Vagina (tissue), 2 donors: ENCODE results near the gene ADAMTS6.

Experiments
- CTCF ChIP-seq, 3 experiments: fragments of 450-650 bp in 2 of 3; fragments of 200-600 bp in 1 of 3; sonication (generic) in 1 of 3; IDR thresholded peaks; one replicate each; pipeline ENCODE4 v1.5.1; 2017 to 2019; ENCODE audit warnings: antibody characterized with exemption in 3 of 3, mild to moderate bottlenecking in 2 of 3, moderate library complexity in 2 of 3
- POLR2A ChIP-seq, 2 donors: fragments of 450-650 bp; IDR thresholded peaks; one replicate each; pipeline ENCODE4 v1.6.1; 2017; ENCODE audit warnings: antibody characterized with exemption in 2 of 2, mild to moderate bottlenecking in 2 of 2, moderate library complexity in 2 of 2
- POLR2AphosphoS5 ChIP-seq, 2 donors: sonication (generic); formaldehyde crosslinking; IDR thresholded peaks; one replicate each; pipeline ENCODE4 v1.9.0; 2017; ENCODE audit warnings: antibody characterized with exemption in 2 of 2, mild to moderate bottlenecking in 2 of 2, low read depth in 1 of 2; ENCODE audit not compliant: insufficient read depth in 1 of 2

DNA sequence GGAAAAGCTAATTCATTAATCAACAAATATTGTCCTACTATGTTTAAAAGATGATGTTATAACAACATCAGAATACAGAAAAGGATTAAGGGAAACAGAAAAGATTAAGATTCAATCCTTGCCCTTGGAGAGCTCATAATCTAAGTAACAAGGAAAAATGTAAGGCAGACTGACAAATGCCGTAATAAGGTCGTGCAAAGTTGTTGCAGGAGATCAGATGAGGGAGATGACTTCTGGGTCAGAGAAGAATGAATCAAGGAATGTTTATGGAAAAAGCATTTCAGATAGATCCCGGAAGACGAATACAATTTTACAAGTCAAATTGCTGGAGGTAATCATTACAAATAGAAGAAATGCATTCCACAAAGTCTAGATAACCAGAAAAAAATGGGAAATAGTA is 6.4 kb downstream of the ADAMTS6 start:
- no peak for TF ChIP-seq CTCF (IDR thresholded peaks at IDR 0.05)
- no peak for TF ChIP-seq POLR2A (IDR thresholded peaks at IDR 0.05)
- TF ChIP-seq POLR2AphosphoS5 (IDR thresholded peaks at IDR 0.05; ENCODE audit: insufficient read depth in 1 of 2, low read depth in 1 of 2): no peak
